Measurements from ENCODE around the gene SIAH3.
"Not testable (repeated sequence)": the region's sequence is repeated elsewhere in the genome, so short reads cannot be mapped to it uniquely, and the experiment has no call there.

Gene SIAH3

DNA sequence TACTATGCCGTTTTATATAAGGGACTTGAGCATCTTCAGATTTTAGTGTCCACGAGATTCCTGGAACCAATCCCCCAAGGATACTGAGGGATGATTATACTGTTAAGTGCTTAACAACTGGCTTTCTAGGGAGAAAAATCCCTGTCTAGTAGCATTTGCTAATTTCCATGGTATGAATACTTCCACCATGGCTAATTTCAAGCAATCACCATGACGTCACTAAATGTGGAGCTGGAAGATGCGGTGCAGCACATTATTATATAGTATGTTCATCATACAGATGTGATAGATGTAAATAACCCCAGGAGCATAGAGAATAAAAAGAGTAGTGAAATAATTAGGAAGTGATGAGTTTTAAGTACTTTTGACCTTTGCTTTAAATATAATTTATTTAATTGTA, 72.7 kb downstream of the SIAH3 start:
- no peak for DNase-seq

DNA sequence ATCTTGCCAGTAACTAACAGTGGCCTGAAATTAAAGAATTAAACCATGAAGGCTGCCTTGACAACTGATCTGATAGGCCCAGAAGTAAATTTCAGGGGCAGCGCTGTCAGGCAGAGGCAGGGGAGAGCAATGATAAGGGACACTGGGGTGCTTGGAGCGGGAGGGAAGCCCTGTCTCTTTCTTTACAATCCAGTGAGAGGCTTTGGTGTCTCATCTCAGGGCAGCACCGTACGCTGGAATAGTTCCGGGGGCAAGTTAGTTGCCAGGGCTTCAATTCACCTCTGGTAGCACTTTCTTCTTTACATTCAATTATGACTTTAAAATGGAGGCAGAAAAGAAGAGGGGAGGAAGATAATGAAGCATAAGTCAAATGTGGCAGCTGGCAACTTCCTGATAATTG, 74.8 kb downstream of the SIAH3 start:
- DNase-seq = no peak

DNA sequence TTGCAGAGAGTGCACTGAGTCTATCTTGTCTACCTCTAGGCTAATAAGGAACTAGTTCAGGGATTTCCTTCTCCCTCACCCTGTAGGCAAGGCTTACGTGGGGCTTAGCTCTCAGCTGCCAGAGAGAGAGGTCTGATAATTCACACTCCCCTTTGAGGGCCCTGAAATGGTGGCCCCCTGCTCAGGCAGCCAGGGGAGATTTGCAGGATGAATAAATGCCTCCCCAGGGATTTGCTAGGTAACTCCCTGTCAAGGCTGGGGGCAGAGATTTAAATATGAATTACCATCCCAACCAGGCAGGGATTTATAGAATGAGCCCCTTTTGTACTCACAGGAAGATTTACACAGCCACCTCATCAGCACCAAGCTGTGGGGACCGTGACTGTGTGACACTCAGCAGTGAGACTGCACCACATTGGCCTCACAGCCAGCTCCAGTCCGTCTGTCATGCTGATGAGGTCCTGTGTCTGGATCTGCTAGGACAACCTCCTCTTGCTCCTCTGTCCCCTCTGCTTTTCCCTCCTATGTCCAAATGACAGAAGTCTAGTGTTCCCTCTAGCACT, 76.1 kb downstream of the SIAH3 start:
- DNase-seq = no peak

DNA sequence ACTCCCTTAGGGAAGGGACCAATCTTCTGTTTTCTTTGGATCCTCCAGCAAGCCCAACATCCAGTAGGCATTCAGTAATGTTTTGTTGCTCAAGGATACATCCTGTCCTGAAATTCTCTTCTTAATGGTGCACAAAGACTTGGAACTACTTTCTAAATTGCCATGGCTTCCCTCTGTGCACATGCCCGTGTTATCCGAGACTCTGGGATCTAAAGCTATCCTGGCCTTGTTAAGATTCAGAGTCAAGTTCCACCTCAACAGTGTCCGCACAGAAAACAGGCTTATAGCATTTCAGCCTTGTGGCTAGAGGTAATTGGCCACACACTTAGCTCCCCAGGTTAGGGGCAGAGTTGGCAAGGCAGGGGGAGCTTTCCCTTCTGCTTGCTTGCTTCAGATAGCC, 77.6 kb downstream of the SIAH3 start:
- DNase-seq = no peak

DNA sequence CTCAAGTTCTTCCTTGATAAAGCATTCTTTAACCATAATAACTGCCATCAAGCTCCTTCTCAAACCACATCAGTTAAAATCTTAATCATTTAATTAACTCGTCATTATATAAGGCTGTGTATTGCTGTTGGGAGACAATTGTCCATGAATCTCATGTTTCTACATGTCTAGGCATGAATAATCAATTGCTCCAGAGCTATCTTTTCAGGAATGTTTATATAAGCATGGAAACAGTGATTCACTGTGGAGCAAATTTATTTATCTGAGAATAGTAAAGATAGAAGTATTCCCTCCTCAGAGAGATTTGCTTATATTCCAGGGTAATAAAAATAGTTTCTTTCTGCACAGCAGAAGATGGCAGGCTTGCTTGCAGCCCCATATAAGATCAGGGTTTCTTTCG, 78.3 kb downstream of the SIAH3 start:
- no peak for DNase-seq

DNA sequence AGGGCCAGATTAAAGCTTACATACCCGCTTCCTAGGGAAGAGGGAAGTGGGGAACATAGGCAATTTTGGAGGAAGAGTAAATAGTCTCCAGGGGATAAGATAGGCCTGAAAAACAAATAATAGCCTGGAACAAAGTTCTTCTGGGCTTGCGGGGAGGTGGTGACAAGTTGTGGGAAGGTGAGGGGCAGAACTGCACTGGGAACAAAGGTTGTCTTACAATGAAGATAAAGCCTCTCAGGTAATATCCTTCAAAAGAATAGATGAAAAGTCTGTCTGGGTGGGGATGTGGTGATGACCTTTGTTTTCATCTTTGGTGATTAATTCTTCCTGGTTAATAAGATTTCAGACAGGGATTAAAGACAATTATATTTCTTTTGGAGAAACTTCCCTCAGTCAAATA, 80.7 kb downstream of the SIAH3 start:
- no peak for DNase-seq

DNA sequence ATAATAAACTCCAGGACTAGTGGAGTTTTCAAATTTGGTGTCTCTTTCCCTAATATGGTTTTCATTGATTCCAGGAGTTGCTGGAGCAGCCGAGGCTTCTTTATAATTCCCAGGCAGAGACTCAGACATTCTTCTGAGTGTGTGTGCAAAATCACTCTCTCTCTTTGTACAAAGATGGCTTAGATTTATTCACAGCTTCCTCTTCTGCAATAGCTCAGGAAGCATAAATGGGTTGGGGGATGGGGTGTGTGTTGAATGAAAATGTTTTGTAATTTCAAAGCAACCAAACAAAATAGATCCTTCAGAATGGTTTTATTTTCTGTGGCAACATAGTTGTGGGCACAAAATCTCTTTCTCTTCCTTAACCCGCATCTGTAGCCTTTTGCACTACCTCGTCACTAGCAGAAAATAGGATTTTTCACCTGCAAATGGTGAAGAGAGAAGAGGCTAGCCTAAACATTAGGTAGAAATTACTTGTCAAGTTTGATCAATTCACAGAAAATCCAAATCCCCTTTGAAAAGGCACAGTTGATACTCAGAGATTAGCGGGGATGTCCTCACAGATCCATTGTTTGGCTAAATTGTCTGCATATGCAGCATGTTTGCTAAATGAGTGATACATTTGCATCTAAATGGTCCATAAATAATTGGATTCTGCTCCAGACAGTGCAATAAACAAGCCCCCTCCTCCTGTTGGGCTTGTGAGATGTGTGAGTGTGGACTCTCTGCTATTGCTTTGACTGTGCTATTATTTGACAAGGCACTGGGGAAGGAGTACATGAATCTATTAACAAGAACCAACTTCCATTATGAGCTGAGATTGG, 82.7 kb downstream of the SIAH3 start:
- no peak for DNase-seq

DNA sequence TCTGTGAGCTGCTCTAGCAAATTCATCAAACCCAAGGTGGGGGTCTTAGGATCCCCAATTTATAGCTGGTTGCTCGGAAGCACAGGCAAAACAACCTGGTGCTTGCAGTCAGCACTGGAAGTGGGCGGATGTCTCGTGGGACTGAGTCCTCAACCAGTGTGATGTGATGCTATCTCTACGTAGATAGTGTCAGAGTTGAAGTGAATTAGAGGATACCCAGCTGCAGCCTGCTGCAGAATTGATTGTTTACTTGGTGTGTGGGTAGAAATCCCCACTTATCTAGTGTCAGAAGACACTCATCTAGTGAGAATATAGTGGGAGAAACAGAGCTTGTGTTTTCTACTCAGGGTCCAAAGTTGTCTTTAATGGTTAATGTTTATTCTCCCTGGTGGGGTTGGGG, 86.1 kb downstream of the SIAH3 start:
- DNase-seq = no peak

DNA sequence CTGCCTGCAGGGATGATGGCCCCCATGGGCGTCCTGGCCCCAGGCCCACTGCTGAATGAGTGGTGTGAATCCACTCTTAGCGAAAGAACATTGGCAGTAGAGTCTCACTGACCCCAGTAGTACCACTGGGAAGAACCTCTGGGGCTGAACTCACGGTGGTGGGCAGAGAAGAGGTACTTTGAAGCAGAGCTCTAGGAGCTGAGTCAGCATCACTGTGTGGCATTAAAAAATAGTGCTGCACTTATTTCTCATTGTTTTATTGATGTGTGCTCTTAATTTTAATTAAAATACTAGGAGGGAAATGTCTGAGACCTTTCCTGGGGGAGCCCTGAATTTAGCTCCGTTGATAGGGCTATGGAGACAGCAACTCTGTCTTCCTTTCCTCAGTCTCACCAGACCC, 88.1 kb downstream of the SIAH3 start:
- no peak for DNase-seq

DNA sequence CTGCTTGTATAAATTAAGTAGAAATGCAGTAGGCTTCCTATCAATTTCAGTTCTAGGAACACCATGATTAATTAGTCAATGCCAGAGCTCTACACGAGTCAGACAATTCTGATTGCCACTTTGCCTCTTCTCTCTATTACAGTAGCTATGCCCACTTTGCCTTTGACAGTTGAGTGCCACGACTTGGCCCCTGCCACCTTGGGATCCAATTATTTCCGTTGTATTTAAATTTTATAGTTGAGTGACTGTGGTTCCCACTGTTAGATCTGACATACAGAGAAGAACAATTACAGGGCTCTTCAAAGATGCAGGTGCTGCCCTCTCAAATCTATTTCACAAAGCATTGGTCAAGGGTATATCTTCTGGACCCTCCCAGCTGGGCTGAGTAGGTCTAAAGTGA, 94.0 kb downstream of the SIAH3 start:
- DNase-seq = not testable (repeated sequence)

DNA sequence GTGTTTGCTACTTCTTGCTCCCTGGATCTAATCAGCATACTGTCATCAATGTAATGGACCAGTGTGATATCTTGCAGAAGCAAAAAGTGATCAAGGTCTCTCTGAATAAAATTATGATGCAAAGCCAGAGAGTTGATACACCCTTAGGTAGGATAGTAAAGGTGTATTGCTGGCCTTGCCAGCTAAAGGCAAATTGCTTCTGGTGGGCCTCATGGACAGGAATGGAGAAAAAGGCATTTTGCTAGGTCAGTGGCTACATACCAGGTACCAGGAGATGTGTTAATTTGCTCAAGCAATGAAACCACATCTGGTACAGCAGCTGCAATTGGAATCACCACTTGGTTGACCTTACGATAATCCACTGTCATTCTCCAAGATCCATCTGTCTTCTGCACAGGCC, 95.1 kb downstream of the SIAH3 start:
- not testable (repeated sequence) for DNase-seq

DNA sequence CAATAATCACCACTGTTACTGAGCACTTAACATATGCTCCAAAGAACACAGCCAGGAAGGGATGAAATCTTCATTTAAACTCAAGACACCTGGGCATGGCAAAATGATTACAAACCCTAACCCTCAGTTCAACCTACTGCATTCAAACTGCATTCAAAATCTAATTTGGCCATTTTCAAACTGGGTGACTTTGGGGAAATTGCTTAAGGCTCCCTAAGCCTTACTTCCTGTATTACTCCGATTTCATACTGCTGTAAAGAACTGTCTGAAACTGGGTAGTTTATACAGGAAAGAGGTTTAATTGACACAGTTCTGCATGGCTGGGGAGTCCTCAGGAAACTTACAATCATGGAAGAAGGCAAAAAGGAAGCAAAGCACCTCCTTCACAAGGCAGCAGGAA, 99.0 kb downstream of the SIAH3 start:
- no peak for DNase-seq

DNA sequence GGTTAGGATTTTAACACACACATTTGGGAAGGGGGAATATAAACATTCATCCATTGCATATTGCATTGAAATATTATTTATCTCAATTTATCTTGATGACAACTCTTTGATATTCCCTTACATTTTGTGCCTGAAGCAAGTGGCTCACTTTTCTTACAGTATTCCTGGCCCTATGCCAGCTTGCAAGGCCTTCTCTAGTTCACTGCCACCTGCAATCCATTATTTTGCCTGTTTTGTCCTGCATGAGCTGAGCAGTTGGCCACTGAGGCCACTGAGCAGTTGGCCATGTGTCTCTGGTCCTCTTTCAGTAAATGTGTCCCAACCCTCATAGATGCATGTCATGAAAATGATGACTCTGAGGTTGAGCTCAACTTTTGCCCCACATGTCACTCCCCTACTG, 99.7 kb downstream of the SIAH3 start:
- DNase-seq = no peak

DNA sequence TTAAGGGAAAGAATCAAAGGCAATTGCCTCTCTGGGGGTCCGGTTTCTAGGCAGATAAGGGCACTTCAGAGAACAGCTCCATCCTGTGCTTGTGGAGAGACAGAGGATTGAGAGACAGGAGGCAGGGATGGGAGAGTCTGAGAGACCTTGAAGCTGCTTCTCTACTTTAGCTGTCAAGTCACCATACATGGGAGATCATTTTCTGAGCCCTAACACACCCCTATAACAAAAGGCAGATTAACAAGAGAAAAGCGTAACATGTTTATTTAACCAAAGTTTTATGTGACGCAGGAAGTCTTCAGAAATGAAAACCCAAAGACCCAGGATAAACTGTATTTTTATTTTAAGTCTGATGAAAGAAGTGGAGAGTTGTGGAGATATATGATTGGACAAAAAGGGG, 101.0 kb downstream of the SIAH3 start:
- DNase-seq = no peak

DNA sequence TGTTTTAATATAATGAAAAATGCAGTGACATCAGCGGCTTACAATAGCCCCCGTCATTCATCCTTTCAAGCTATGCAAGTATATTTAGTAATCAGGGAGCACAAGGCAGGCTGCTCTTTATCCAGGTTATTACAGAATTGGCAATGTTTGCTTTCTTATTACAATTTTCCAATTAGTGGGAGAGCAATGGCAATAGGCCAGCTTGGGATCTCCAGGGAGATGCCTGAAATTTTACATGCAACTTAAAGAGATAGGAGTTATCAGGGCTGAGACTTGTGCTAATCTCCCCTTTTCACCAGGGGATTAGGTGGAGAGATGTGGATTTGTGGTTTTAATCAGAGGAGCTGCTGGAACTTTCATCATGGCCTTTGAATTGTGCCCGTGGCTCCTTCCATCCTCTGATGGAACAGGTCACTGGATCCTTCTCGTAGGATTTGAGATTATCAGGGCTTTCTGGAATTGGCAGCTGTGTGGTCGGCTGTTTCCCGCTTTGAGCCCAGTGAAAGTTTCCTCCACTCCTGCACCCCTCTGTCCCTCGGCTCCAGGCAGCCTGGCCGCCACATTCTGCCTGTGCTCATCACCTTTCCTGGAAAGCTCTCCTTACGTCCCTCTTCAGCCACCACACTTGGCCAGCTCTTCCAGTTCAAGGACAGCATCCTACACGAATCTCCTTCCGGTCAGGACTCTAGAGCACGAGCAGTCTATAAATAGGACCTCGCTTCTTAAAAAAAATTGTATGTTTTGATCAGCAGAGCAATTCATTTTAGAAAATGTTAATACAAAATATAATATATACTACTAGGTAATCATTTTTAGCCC, 102.4 kb downstream of the SIAH3 start:
- DNase-seq = no peak

DNA sequence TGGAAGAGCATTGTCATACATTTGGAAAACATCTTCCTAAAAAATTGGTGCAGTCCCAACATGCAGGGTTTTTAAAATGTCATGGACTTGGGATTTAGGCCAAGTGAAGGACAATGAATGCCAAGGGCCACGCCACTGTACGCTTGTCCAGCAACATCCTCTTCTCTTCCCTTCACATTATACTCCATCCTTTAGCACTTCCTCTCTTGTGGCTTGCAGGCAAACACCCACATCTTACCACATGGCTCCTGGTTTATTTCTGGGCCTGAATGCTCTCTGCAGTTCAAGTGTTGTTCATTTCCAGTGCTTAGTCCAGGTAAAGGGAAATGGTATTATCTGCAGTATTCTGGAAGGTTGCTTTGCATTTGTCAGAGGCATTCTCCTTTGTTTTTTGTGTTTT, 104.5 kb downstream of the SIAH3 start:
- no peak for DNase-seq

DNA sequence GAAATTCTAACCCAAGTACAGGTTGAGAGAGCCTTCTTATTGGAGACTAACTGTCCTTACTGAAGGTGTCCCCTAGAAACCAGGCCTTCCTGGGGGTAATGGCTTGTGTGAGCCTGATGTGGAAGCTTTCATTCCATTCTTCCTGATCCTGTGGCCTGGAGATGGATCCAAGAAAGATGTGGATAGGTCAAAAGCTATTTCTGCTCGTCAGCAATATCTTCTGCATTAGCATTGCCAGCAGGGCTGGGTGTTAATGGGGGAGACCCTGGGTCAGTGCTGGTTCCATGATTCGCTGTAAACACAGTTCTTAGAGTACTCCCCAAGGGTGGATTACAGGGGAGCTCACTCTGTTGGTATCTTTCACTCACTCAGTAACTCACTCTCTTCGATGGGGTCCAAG, 106.6 kb downstream of the SIAH3 start:
- no peak for DNase-seq

DNA sequence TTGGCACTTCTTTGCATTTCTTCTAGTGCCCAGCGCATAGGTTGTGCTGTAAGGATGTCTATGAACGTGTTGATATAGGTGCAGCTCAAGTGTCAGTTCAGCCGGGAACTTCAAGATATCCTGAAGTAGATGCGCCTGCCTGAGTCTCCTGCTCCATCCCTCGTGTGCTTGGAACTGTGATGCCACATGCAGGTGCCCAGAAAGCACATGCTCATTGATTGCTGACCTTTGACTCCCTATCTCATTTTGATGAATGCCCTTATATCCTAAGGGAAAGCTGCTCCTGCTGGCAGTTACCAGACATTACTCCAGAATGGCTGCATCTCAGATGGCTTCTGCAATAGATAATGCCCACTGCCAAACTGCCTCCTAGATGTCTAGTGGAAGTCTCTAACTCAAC, 108.6 kb downstream of the SIAH3 start:
- no peak for DNase-seq

DNA sequence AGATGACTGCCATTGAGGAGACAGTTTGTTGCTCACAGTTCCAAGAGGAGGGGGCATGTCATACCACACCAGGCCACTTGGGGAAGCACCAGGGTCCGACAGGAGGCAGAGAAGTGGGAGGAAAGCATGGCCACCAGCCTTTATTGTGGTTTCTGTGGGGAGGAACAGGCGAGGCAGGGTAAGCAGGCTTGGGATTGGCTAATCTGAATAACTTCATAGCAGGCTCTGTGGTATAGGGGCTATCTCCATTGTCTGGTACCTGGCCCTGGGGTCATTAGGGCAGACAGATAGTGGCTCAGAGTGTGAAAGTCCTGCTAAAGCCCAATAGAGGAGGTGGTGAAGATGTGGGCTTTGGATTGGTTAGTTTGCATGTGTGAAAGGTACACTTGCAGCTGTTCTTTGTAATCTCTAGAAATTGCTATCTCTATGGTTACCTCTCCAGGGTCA, 114.0 kb downstream of the SIAH3 start:
- DNase-seq = no peak

DNA sequence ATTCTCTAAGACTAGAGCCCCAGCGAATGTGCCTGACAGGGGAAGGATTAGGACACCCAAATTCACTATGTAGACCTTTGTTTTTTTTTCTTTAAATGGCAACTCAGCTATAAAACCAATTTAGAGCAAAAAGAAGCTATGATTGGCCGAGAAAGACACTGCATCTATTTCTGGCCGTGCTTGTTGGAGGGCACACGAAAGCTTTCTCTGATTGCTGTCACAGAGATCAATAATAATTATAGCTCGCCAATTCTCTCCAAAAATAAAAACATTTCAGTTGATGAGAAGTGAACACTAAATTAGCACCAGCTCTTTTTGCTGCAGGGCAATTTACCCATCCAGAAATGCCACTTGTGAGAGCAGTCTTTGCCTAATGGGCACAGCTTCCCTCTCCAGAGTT, 118.2 kb downstream of the SIAH3 start:
- DNase-seq = no peak

DNA sequence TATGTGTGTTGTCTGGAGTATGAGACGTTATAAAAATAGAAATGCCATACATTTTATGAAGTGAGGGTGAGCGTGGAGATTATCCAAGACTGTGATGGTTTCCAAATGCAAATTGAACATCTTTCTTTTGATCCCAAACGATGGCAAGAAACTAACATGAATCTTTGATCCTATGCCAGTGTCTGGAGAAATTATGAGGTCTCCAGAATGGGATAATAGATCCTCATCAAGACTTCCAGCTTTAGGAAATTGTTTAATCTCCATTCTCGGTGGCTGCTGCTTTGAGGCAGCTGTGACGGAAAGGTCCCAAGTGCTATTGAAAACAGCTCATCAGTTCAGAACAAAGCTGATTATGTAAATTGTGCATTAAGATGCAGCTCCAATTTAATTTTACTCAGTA, 118.6 kb downstream of the SIAH3 start:
- no peak for DNase-seq

DNA sequence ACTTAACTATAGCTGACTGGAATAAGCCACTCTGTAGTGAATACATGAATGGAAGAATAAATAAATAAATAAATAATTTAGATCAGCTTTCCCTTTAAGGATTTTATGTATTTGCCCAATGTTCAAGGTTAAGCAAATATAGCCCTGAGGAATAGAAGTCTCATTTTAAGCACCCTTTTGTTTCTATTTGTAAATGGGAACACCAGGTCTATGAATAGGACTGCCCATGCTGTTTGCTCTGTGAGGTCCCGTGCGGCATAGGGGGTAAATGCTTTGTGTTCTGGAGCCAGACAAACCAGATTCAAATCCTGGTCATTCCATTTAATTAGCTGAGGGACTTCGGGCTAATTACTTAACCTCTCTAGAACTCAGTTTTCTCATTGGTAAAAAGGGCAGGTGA, 120.1 kb downstream of the SIAH3 start:
- no peak for DNase-seq

DNA sequence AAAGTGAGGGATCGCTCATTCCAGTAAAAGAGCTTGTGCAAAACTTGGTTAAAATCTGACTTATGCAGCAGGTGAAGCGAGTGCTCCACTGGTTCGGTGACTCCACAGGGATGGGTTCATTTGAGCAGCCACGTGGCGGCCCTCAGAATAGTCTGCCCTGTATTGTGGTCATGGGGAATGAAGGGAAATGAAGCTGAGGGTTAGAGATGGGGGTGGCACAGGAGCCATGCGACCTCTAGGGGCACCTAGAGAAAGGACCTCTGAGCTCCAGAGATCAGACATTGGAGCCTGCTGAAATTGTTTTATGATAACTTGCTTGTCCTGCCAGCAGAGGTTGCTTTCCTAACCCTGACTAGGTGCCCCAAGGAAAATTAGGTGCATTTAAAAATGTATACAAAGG, 122.8 kb downstream of the SIAH3 start:
- no peak for DNase-seq

All from stimulated activated naive CD4-positive, alpha-beta T cell treated with Interleukin-2 at 50 U/mL for 16 hours (primary cell).